Thyroid gland (tissue), 4 donors: ENCODE data around the gene PRKCA. TPM values are rescaled to one million over a fixed set of nuclear protein-coding genes. Genes with fewer than 3 reads are reported as not detected.
A peak's percentile ranks its signal among the peaks of the same experiment; 100 is the strongest.
"Not testable (repeated sequence)": the region's sequence is repeated elsewhere in the genome, so short reads cannot be mapped to it uniquely, and the experiment has no call there.

Experiments
- DNase-seq, 2 donors: peaks; one replicate each; pipeline ENCODE4 v3.0.0-alpha.2; 2019
- H3K27ac ChIP-seq, 3 donors: fragments of 200-600 bp; sonication (generic); 1 replicate in 2 of 3; 2 replicates in 1 of 3; pipeline ENCODE4 v1.5.1; 2016 to 2019; ENCODE audit warnings: mild to moderate bottlenecking in 1 of 3, moderate library complexity in 1 of 3
- H3K27me3 ChIP-seq: fragments of 200-600 bp; sonication (generic); one replicate; pipeline ENCODE4 v1.5.1; 2019
- H3K36me3 ChIP-seq, 2 donors: fragments of 200-600 bp; sonication (generic); one replicate each; pipeline ENCODE4 v1.5.1; 2016 to 2019
- H3K4me1 ChIP-seq, 2 donors: fragments of 200-600 bp; sonication (generic); one replicate each; pipeline ENCODE4 v1.5.1; 2017 to 2019
- H3K4me3 ChIP-seq, 3 donors: fragments of 200-600 bp; sonication (generic); replicated peaks in 1 of 3; 1 replicate in 2 of 3; 2 replicates in 1 of 3; pipeline ENCODE4 v1.5.1; 2016; ENCODE audit warnings: mild to moderate bottlenecking in 1 of 3
- H3K9me3 ChIP-seq: fragments of 200-600 bp; sonication (generic); one replicate; pipeline ENCODE4 v1.5.1; 2017
- CTCF ChIP-seq, 6 experiments: fragments of 200-600 bp in 3 of 6; fragments of 450-650 bp in 3 of 6; sonication (generic) in 3 of 6; IDR thresholded peaks; one replicate each; pipeline ENCODE4 v1.5.1; 2016 to 2019; ENCODE audit warnings: antibody characterized with exemption in 6 of 6, mild to moderate bottlenecking in 2 of 6, inconsistent platforms in 1 of 6, moderate library complexity in 1 of 6
- POLR2A ChIP-seq, 2 donors: fragments of 450-650 bp; IDR thresholded peaks; one replicate each; pipeline ENCODE4 v1.6.1; 2017; ENCODE audit warnings: antibody characterized with exemption in 2 of 2, mild to moderate bottlenecking in 2 of 2, moderate library complexity in 1 of 2
- WGBS, 2 donors: methylation state at CpG; one replicate each; pipeline ENCODE4 v1.1.5; 2017; 5-methylcytosine and 5-hydroxymethylcytosine counted together
- intact Hi-C: fragments of 100-400 bp; cut with DNase I; formaldehyde crosslinking; loops from one replicate; pipeline ENCODE4 v1.15.1; 2023
- total RNA-seq, 4 donors: library from RNA; depleted of rRNA; stranded (reverse); fragments of >200 nt; gene quantifications; one replicate each; pipeline ENCODE4 v1.2.3, GENCODE V29; 2016

The PRKCA gene
- total RNA-seq, 4 donors from 2014 or later: 6.7 to 24.2 (median 15.3) TPM

GRCh38 chr17:66474258-66474657 lies 171.8 kb downstream of the PRKCA start:
- Histone ChIP-seq H3K9me3 (no peaks in the 10 kb centered on the region), H3K4me3 (no peak overlapping the region), H3K4me1 (peaks cover 5 to 7% of the 10 kb centered on the region in 2 donors), H3K27me3 (no peaks in the 10 kb centered on the region), H3K36me3 (no peaks in the 10 kb centered on the region), H3K27ac (no peak overlapping the region)
- intact Hi-C loops: no loop called here
- no peak for DNase-seq
- 100% methylated on average over 1 of the region's 1 CpG for WGBS, 2 donors
- TF ChIP-seq CTCF (IDR thresholded peaks at IDR 0.05) (no peak), POLR2A (IDR thresholded peaks at IDR 0.05) (no peak)

GRCh38 chr17:66474806-66475497 lies 172.5 kb downstream of the PRKCA start:
- intact Hi-C loops: no loop called here
- Histone ChIP-seq H3K4me3 (no peak overlapping the region), H3K9me3 (no peaks in the 10 kb centered on the region), H3K36me3 (no peaks in the 10 kb centered on the region), H3K27ac (no peak overlapping the region), H3K27me3 (no peaks in the 10 kb centered on the region), H3K4me1 (peaks cover 2 to 5% of the 10 kb centered on the region in 2 donors)
- 75 to 83% methylated on average over 8 of the region's 8 CpGs for WGBS, 2 donors
- DNase-seq: no peak
- no peak for TF ChIP-seq POLR2A (IDR thresholded peaks at IDR 0.05)
- no peak for TF ChIP-seq CTCF (IDR thresholded peaks at IDR 0.05)

GRCh38 chr17:66476014-66476413 lies 173.6 kb downstream of the PRKCA start:
- TF ChIP-seq CTCF (IDR thresholded peaks at IDR 0.05): no peak
- no peak for TF ChIP-seq POLR2A (IDR thresholded peaks at IDR 0.05)
- H3K27ac ChIP-seq: no peak overlapping the region
- DNase-seq: no peak
- no peak overlapping the region for H3K4me3 ChIP-seq
- intact Hi-C loops: no loop called here
- no peaks in the 10 kb centered on the region for H3K27me3 ChIP-seq
- peaks cover 0 to 5% of the 10 kb centered on the region in 2 donors for H3K4me1 ChIP-seq
- WGBS, 2 donors: 88 to 91% methylated on average over 6 of the region's 6 CpGs
- H3K36me3 ChIP-seq: no peaks in the 10 kb centered on the region
- no peaks in the 10 kb centered on the region for H3K9me3 ChIP-seq

GRCh38 chr17:66477615-66478283 lies 175.3 kb downstream of the PRKCA start:
- H3K9me3 ChIP-seq: no peaks in the 10 kb centered on the region
- TF ChIP-seq CTCF (IDR thresholded peaks at IDR 0.05): no peak
- no peak overlapping the region for H3K4me3 ChIP-seq
- intact Hi-C loops: no loop called here
- no peaks in the 10 kb centered on the region for H3K27me3 ChIP-seq
- WGBS, 2 donors: 44 to 50% methylated on average over 11 of the region's 11 CpGs
- no peaks in the 10 kb centered on the region for H3K36me3 ChIP-seq
- peak; percentile 9 to 21 for DNase-seq
- peak overlapping the region in 1 of 3 donors; percentile 11 for H3K27ac ChIP-seq
- H3K4me1 ChIP-seq: peaks cover 0 to 5% of the 10 kb centered on the region in 2 donors

- WGBS, 2 donors: 88% methylated on average over 2 of the region's 2 CpGs
- H3K9me3 ChIP-seq, DNase-seq, H3K27ac ChIP-seq, H3K36me3 ChIP-seq, H3K27me3 ChIP-seq, H3K4me3 ChIP-seq, intact Hi-C loops, H3K4me1 ChIP-seq: not testable (repeated sequence)
Observed at GRCh38 chr17:66479230-66479889, 176.9 kb downstream of the PRKCA start.
